Measurements from ENCODE around the gene STRIP1.

The STRIP1 gene

DNA sequence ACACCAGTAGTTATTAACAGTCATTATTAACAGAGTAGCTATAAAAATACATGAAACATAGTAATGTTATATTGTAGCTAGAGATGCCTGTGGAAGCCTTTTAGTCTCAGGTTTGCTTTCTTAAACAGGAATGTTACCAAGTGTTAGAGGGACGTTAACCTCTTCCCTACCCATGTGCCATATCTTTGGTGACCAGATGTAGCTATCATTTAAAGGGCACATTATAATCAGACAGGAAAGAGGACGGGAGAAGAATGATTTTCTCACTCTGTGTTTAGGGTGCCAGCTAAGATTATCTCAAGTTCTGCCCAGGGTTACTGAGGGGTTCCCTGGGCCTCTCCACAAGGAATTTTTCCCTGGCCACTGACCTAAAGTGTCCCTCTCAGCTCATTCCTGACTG, 57.0 kb downstream of the STRIP1 start:
- no peaks in the 10 kb centered on the region for H3K4me1 ChIP-seq
- no peak for DNase-seq (ENCODE audit: low spot score in 2 of 2)
- H3K36me3 ChIP-seq (replicated peaks): no peaks in the 10 kb centered on the region
- no peak overlapping the region for H3K4me3 ChIP-seq
- H3K9me3 ChIP-seq: no peaks in the 10 kb centered on the region
- in situ Hi-C loops (cut with MboI; ENCODE audit: low sequenced_read_pairs): no loop called here
- peaks cover 9% of the 10 kb centered on the region; the same call in 1 of the 2 replicates for H3K27me3 ChIP-seq (ENCODE audit: low read depth)

DNA sequence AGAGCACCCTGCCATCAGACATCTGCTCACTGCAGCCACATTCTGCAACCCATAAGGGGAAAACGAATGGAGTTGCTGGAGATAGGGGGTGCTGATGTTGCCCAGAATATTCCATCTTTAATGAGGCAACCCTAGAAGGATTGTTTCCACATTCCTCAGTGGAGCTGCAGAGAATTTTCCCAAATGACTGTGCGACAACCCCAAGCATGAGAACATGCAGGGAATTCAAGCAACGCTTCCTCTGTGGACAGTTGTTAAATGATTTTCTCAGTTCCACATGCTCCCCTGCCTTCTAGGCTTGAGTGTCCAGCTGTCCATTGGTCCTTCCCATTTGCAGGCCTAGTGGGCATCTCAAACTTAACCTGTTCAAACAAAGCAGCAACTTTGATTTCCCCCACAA, 57.4 kb downstream of the STRIP1 start:
- in situ Hi-C loops (cut with MboI; ENCODE audit: low sequenced_read_pairs): no loop called here
- Histone ChIP-seq H3K36me3 (replicated peaks) (no peaks in the 10 kb centered on the region), H3K4me1 (no peaks in the 10 kb centered on the region), H3K27me3 (ENCODE audit: low read depth) (peaks cover 5% of the 10 kb centered on the region; the same call in 1 of the 2 replicates), H3K4me3 (no peak overlapping the region), H3K9me3 (no peaks in the 10 kb centered on the region)
- DNase-seq (ENCODE audit: low spot score in 2 of 2): no peak

DNA sequence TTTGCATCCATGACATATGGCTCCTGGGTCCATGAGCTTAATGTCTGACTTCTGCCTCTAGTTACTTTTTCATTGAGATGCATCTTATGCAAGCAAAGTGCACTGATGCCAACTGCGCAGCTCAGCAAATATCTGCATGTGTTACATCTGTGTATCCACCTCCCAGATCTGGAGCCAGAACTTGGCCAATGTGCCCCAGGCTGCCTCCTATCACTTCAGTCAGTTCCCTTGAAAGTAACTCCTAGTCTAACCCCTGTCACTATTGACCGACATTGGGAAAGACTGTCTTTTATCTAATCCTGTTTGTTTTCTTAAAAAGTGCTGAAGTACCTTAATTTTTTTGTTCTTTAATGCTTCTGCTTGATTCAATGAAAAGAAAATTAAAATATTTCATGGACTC, 58.6 kb downstream of the STRIP1 start:
- Histone ChIP-seq H3K4me1 (no peaks in the 10 kb centered on the region), H3K27me3 (ENCODE audit: low read depth) (no peaks in the 10 kb centered on the region; the same call in 1 of the 2 replicates)

DNA sequence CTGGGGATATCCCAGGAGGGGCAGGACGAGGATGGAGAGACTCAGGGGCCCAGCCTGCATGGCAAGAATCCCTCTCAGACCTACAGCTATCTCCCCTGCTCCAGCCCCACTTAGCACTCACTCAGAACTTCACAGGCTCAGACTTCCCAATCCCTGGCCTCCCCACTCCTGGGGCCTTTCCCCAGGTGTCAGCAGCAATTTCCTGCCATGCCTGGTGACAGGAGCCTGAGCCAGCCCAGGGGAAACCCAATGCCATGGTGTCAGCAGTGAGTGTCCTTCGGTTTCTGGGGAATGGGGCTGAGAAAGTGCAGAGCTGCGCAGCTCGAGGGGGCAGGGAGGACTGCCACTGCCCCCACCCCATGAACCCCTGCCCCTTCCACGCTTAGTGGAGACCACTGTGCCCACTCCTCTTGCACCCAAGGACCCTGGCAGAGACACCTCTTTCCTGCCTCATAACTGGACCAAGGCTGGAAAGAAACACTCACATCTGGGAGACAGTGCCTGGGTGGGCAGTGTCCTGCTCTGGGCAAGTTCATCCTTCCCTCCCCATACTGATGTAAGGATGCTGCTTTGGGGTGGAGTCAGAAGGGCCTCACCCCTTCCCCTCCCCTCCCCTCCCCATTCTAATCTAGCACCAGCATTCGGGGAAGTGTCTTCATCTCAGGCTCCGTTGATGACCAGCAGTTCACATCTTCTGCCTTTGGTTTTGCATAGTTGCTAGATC, 60.7 kb downstream of the STRIP1 start:
- in situ Hi-C loops (cut with MboI; ENCODE audit: low sequenced_read_pairs): no loop called here
- H3K36me3 ChIP-seq (replicated peaks): no peaks in the 10 kb centered on the region
- H3K4me3 ChIP-seq: no peak overlapping the region
- H3K27me3 ChIP-seq (ENCODE audit: low read depth): no peaks in the 10 kb centered on the region; the same call in 1 of the 2 replicates
- no peak for DNase-seq (ENCODE audit: low spot score in 2 of 2)
- no peaks in the 10 kb centered on the region for H3K9me3 ChIP-seq
- no peaks in the 10 kb centered on the region for H3K4me1 ChIP-seq

More for the DNA sequence above, 58.6 kb downstream of the STRIP1 start:
- in situ Hi-C loops (cut with MboI; ENCODE audit: low sequenced_read_pairs): no loop called here
- H3K4me3 ChIP-seq: no peak overlapping the region
- no peaks in the 10 kb centered on the region for H3K9me3 ChIP-seq
- H3K36me3 ChIP-seq (replicated peaks): no peaks in the 10 kb centered on the region
- no peak for DNase-seq (ENCODE audit: low spot score in 2 of 2)

DNA sequence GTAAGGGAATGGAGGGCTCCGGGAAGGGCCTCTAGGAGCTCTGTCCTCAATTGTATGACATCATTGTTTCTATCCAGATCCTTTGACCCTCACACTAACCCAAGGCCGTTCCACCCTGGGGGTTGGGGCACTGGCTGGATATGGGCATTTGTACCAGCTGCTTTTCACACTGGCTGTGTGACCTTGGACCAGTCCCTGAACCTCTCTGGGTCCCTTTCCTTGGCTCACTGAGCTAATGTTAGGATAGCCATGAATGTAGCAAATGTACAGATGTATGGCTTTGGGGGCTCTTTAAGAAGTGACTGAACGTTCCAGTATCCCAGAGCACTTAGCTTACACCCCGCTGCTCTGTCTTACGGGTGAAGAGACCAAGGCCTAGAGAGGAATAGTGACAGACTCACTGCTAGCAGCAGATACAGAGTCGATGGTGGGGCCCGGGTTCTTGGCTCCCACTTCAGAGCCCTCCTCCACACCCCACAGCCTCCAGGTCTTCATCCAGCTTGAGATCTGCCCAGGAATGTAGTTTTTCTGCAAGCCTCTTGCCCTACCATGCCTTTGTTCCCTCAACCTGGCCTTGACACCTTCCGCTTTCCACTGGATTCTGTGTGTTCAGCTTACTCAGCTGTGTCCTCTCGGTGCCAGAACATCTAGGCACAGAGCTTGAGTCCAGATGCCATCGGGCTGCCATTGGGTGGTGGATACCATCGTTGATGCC, 63.2 kb downstream of the STRIP1 start:
- no peak for DNase-seq (ENCODE audit: low spot score in 2 of 2)
- H3K4me3 ChIP-seq: no peak overlapping the region
- no peaks in the 10 kb centered on the region for H3K9me3 ChIP-seq
- no peaks in the 10 kb centered on the region for H3K4me1 ChIP-seq
- no peaks in the 10 kb centered on the region; the same call in 1 of the 2 replicates for H3K27me3 ChIP-seq (ENCODE audit: low read depth)
- in situ Hi-C loops (cut with MboI; ENCODE audit: low sequenced_read_pairs): no loop called here
- H3K36me3 ChIP-seq (replicated peaks): no peaks in the 10 kb centered on the region

DNA sequence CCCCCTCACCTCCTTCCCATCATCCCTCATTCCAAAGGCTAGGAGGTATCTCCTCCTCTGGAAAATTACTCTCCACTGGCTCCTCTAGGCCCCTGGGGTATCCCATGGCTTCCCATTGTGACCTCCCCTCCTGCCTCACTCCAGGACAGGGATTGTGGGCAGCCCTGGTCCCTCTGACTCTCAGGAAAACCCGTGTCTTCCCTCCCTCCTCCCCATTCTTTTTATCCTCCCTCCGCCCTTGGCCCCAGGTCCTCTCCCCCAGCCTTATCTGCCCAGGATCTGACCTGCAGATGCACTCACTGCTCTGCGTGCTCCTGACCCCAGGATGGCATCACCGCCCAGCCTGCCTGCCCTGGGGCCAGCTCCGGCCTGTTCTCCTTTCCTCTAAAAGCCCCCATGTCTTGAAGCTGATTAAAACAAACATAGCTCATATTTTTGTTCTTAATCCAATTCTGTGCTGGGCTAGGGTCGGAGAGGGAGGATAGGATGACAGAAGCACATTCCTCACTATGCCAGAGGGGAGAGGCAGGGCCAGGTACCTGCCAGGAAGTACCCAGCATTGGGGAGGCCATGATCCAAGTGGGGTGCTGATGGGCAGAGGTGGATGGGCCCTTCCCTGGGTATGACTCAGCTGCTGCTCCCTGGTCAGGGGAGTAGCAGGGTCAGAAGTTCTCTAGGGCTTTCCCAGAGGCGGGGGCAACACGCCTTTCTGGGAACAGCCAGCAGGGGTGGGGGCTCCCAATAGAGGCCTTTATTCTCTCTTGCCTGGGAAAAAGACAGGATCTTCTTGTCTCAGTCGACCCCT, 64.0 kb downstream of the STRIP1 start:
- no peaks in the 10 kb centered on the region for H3K9me3 ChIP-seq
- no peak for DNase-seq (ENCODE audit: low spot score in 2 of 2)
- no peaks in the 10 kb centered on the region for H3K27me3 ChIP-seq (ENCODE audit: low read depth)
- in situ Hi-C loops (cut with MboI; ENCODE audit: low sequenced_read_pairs): no loop called here
- no peaks in the 10 kb centered on the region for H3K36me3 ChIP-seq (replicated peaks)
- no peaks in the 10 kb centered on the region for H3K4me1 ChIP-seq
- no peak overlapping the region for H3K4me3 ChIP-seq

DNA sequence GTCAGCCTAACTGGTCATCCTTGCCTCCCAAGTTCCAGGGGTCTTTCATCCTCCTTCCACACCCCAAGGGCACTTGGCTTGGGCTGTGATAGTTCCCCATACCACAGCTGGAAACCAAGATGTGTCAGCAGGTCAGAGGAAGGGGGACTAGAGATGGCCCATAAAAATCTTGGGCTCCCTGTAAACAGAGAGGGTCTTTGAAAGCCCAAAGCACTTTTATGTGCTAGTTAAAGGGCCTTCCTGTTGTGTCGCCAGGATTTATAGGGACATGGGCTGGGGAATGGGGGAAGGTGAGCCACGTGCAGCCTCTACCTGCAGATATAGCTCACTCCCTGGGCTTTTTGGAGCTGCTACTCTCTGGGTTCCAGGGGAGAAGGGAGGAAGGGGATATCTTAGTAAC, 65.9 kb downstream of the STRIP1 start:
- no peak for DNase-seq (ENCODE audit: low spot score in 2 of 2)
- Histone ChIP-seq H3K36me3 (replicated peaks) (no peaks in the 10 kb centered on the region), H3K4me3 (no peak overlapping the region), H3K27me3 (ENCODE audit: low read depth) (no peaks in the 10 kb centered on the region), H3K9me3 (no peaks in the 10 kb centered on the region), H3K4me1 (no peaks in the 10 kb centered on the region)
- in situ Hi-C loops (cut with MboI; ENCODE audit: low sequenced_read_pairs): no loop called here

DNA sequence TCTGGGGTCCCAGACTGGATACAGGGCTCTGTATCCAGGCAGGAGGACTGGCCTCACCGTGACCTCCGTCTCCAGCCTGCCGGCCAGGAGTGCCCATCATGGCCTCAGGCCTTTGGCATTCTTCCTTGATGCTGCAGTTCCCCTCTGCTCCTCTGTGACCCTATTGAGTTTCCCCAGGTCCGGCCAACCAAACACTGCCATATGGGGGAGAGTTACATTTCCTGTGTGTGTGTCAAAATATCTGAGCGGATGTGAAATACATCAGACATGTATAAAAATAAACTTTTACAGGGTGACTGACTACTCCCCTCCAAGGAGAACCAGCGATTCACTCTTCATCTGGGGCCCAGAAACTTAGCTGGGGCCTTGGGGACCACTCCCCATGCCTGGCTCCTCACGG, 67.7 kb downstream of the STRIP1 start:
- no peaks in the 10 kb centered on the region for H3K4me1 ChIP-seq
- no peaks in the 10 kb centered on the region for H3K9me3 ChIP-seq
- H3K36me3 ChIP-seq (replicated peaks): no peaks in the 10 kb centered on the region
- H3K27me3 ChIP-seq (ENCODE audit: low read depth): no peaks in the 10 kb centered on the region
- DNase-seq (ENCODE audit: low spot score in 2 of 2): no peak
- H3K4me3 ChIP-seq: no peak overlapping the region
- in situ Hi-C loops (cut with MboI; ENCODE audit: low sequenced_read_pairs): no loop called here

Measured in HAP-1 (cell line).